ENCODE results near the gene CELF2. TPM values are rescaled to one million over a fixed set of nuclear protein-coding genes. Genes with fewer than 3 reads are reported as not detected.

Gene CELF2
- total RNA-seq, 2 donors from 2014 or later: 10.4 to 11.2 TPM

GRCh38 chr10:11176746-11177145 lies 159.1 kb downstream of the CELF2 start:
- H3K4me3 ChIP-seq: no peak overlapping the region
- no peaks in the 10 kb centered on the region for H3K36me3 ChIP-seq (replicated peaks in 1 of 2; ENCODE audit: insufficient read depth in 1 of 2, low read depth in 2 of 2)
- H3K4me1 ChIP-seq: no peaks in the 10 kb centered on the region
- ATAC-seq (no peak), DNase-seq (no peak)
- WGBS, 2 donors: 64 to 80% methylated on average over 7 of the region's 7 CpGs
- no peak for TF ChIP-seq POLR2A (IDR thresholded peaks at IDR 0.05)
- TF ChIP-seq CTCF (IDR thresholded peaks at IDR 0.05): no peak
- H3K9me3 ChIP-seq: no peaks in the 10 kb centered on the region
- intact Hi-C loops (cut with DNase I): no loop called here
- peak overlapping the region in 1 of 4 donors; percentile 54 for H3K27ac ChIP-seq
- H3K27me3 ChIP-seq: no peaks in the 10 kb centered on the region

GRCh38 chr10:11177381-11177780 lies 159.7 kb downstream of the CELF2 start:
- TF ChIP-seq POLR2A (IDR thresholded peaks at IDR 0.05): no peak
- ATAC-seq: no peak
- H3K36me3 ChIP-seq (replicated peaks in 1 of 2; ENCODE audit: insufficient read depth in 1 of 2, low read depth in 2 of 2): no peaks in the 10 kb centered on the region
- peak overlapping the region in 1 of 4 donors; percentile 51 for H3K27ac ChIP-seq
- no peaks in the 10 kb centered on the region for H3K27me3 ChIP-seq
- H3K4me3 ChIP-seq: no peak overlapping the region
- intact Hi-C loops (cut with DNase I): no loop called here
- WGBS, 2 donors: 50 to 58% methylated on average over 1 of the region's 1 CpG
- H3K9me3 ChIP-seq: no peaks in the 10 kb centered on the region
- H3K4me1 ChIP-seq: no peaks in the 10 kb centered on the region
- no peak for DNase-seq

- Histone ChIP-seq H3K9me3 (no peaks in the 10 kb centered on the region), H3K27me3 (no peaks in the 10 kb centered on the region), H3K4me3 (no peak overlapping the region), H3K27ac (peak overlapping the region in 1 of 4 donors; percentile 51), H3K4me1 (no peaks in the 10 kb centered on the region), H3K36me3 (replicated peaks in 1 of 2; ENCODE audit: insufficient read depth in 1 of 2, low read depth in 2 of 2) (no peaks in the 10 kb centered on the region)
- ATAC-seq (peak; percentile 30), DNase-seq (peak in 1 of 4 donors; percentile 14)
- WGBS, 2 donors: 72 to 77% methylated on average over 18 of the region's 18 CpGs
- TF ChIP-seq POLR2A (IDR thresholded peaks at IDR 0.05) (no peak), CTCF (IDR thresholded peaks at IDR 0.05) (no peak)
- intact Hi-C loops (cut with DNase I): no loop called here
Observed at GRCh38 chr10:11177926-11178471, 160.3 kb downstream of the CELF2 start.

- WGBS, 2 donors: 60 to 71% methylated on average over 17 of the region's 17 CpGs
- no peaks in the 10 kb centered on the region for H3K27me3 ChIP-seq
- intact Hi-C loops (cut with DNase I): no loop called here
- no peaks in the 10 kb centered on the region for H3K36me3 ChIP-seq (replicated peaks in 1 of 2; ENCODE audit: insufficient read depth in 1 of 2, low read depth in 2 of 2)
- H3K4me3 ChIP-seq: no peak overlapping the region
- H3K4me1 ChIP-seq: no peaks in the 10 kb centered on the region
- H3K9me3 ChIP-seq: no peaks in the 10 kb centered on the region
- ATAC-seq (no peak), DNase-seq (peak in 3 of 4 donors; percentile 23 to 64 (median 41))
- H3K27ac ChIP-seq: peak overlapping the region in 1 of 4 donors; percentile 51
- TF ChIP-seq POLR2A (IDR thresholded peaks at IDR 0.05): no peak
- TF ChIP-seq CTCF (IDR thresholded peaks at IDR 0.05): no peak
Observed at GRCh38 chr10:11178606-11179515, 161.2 kb downstream of the CELF2 start.

- ATAC-seq: no peak
- H3K9me3 ChIP-seq: no peaks in the 10 kb centered on the region
- H3K4me3 ChIP-seq: no peak overlapping the region
- DNase-seq: no peak
- no peaks in the 10 kb centered on the region for H3K4me1 ChIP-seq
- no peaks in the 10 kb centered on the region for H3K36me3 ChIP-seq (replicated peaks in 1 of 2; ENCODE audit: insufficient read depth in 1 of 2, low read depth in 2 of 2)
- TF ChIP-seq POLR2A (IDR thresholded peaks at IDR 0.05) (no peak), CTCF (IDR thresholded peaks at IDR 0.05) (no peak)
- 59 to 71% methylated on average over 6 of the region's 6 CpGs for WGBS, 2 donors
- H3K27me3 ChIP-seq: no peaks in the 10 kb centered on the region
- H3K27ac ChIP-seq: peak overlapping the region in 1 of 4 donors; percentile 21
- intact Hi-C loops (cut with DNase I): no loop called here
Observed at GRCh38 chr10:11179516-11180105, 161.9 kb downstream of the CELF2 start.

Data from body of pancreas (tissue), 4 donors.